Left ventricle myocardium inferior (tissue), 1 donor: ENCODE data around the gene PIAS4. TPM values are rescaled to one million over a fixed set of nuclear protein-coding genes. Genes with fewer than 3 reads are reported as not detected.

Experiments used
- DNase-seq: peaks from one replicate; pipeline ENCODE4 v3.0.0-alpha.2; 2020
- H3K27ac ChIP-seq: fragments of 200-600 bp; replicated peaks from 2 replicates; pipeline ENCODE4 v1.8.0; 2021
- H3K27me3 ChIP-seq: fragments of 200-600 bp; 2 replicates; pipeline ENCODE4 v1.8.0; 2021; ENCODE audit warnings: low read depth
- H3K36me3 ChIP-seq: fragments of 200-600 bp; 2 replicates; pipeline ENCODE4 v1.8.0; 2021
- H3K4me1 ChIP-seq: fragments of 200-600 bp; 2 replicates; pipeline ENCODE4 v1.8.0; 2021
- H3K4me3 ChIP-seq: fragments of 200-600 bp; 2 replicates; pipeline ENCODE4 v1.8.0; 2021; ENCODE audit warnings: mild to moderate bottlenecking, moderate library complexity
- H3K9me3 ChIP-seq: fragments of 200-600 bp; replicated peaks from 2 replicates; pipeline ENCODE4 v1.8.0; 2021
- CTCF ChIP-seq: fragments of 200-600 bp; IDR thresholded peaks from 2 replicates; pipeline ENCODE4 v1.8.0; 2021; ENCODE audit warnings: antibody characterized with exemption, mild to moderate bottlenecking, borderline replicate concordance
- intact Hi-C: fragments of 100-400 bp; cut with micrococcal nuclease; formaldehyde crosslinking; loops from one replicate; pipeline ENCODE4 v1.11.0; 2022
- total RNA-seq: library from RNA; stranded (reverse); fragmentation: NEBNext Ultra II Directional; extraction: Animal tissue kit (Norgen Biotek cat#: 25700); gene quantifications from one replicate; pipeline ENCODE4 v1.2.1, GENCODE V29; 2021
- donor health status: DM: no; HTN: yes; CAD: no; lungs with severe emphysema.

The PIAS4 gene
- total RNA-seq, 1 donor from 2014 or later: 15.4 TPM

GRCh38 chr19:4018140-4018613 lies 10.6 kb downstream of the PIAS4 start:
- peaks cover 9% of the 10 kb centered on the region for H3K9me3 ChIP-seq
- H3K4me1 ChIP-seq: peaks cover 55% of the 10 kb centered on the region
- no peak overlapping the region for H3K27ac ChIP-seq
- H3K4me3 ChIP-seq: no peak overlapping the region
- no peak for TF ChIP-seq CTCF
- no peaks in the 10 kb centered on the region for H3K27me3 ChIP-seq
- peaks cover 31% of the 10 kb centered on the region for H3K36me3 ChIP-seq
- intact Hi-C loops: no loop called here
- no peak for DNase-seq

GRCh38 chr19:4018775-4019504 lies 11.4 kb downstream of the PIAS4 start:
- no peak overlapping the region for H3K27ac ChIP-seq

GRCh38 chr19:4019578-4019977 lies 12.0 kb downstream of the PIAS4 start:
- H3K36me3 ChIP-seq: peaks cover 22% of the 10 kb centered on the region
- intact Hi-C loops: no loop called here

More at GRCh38 chr19:4018775-4019504, 11.4 kb downstream of the PIAS4 start:
- Histone ChIP-seq H3K9me3 (peaks cover 9% of the 10 kb centered on the region), H3K27me3 (no peaks in the 10 kb centered on the region), H3K36me3 (peaks cover 24% of the 10 kb centered on the region), H3K4me1 (peaks cover 55% of the 10 kb centered on the region), H3K4me3 (no peak overlapping the region)
- TF ChIP-seq CTCF: no peak
- intact Hi-C loops: no loop called here
- DNase-seq: no peak

GRCh38 chr19:4023600-4024398 lies 16.3 kb downstream of the PIAS4 start:
- intact Hi-C loops: no loop called here
- DNase-seq: peak; percentile 47
- Histone ChIP-seq H3K27me3 (no peaks in the 10 kb centered on the region), H3K36me3 (peaks cover 38% of the 10 kb centered on the region), H3K9me3 (peaks cover 9% of the 10 kb centered on the region), H3K27ac (peak overlapping the region; percentile 77), H3K4me3 (peak overlapping the region; percentile 36), H3K4me1 (peaks cover 29% of the 10 kb centered on the region)
- TF ChIP-seq CTCF: no peak

More at GRCh38 chr19:4019578-4019977, 12.0 kb downstream of the PIAS4 start:
- no peak for DNase-seq
- peaks cover 9% of the 10 kb centered on the region for H3K9me3 ChIP-seq
- H3K27ac ChIP-seq: no peak overlapping the region
- peaks cover 55% of the 10 kb centered on the region for H3K4me1 ChIP-seq
- TF ChIP-seq CTCF: no peak
- no peak overlapping the region for H3K4me3 ChIP-seq
- no peaks in the 10 kb centered on the region for H3K27me3 ChIP-seq

- no peak overlapping the region for H3K27ac ChIP-seq
- peaks cover 21% of the 10 kb centered on the region for H3K4me1 ChIP-seq
- intact Hi-C loops: no loop called here
- no peak for TF ChIP-seq CTCF
- H3K4me3 ChIP-seq: no peak overlapping the region
- peaks cover 9% of the 10 kb centered on the region for H3K9me3 ChIP-seq
- H3K27me3 ChIP-seq: no peaks in the 10 kb centered on the region
- peaks cover 50% of the 10 kb centered on the region for H3K36me3 ChIP-seq
- no peak for DNase-seq
Observed at GRCh38 chr19:4025317-4025716, 17.8 kb downstream of the PIAS4 start.
